Measurements from ENCODE around the gene MGME1. TPM values are rescaled to one million over a fixed set of nuclear protein-coding genes. Genes with fewer than 3 reads are reported as not detected.

MGME1 gene
- 10 to 100 TPM; 28.2 to 30.5 TPM for total RNA-seq

GRCh38 chr20:17968366-17969277, at the start of gene MGME1, which contains the start of gene SNX5:
Gene MGME1 (plus strand): TSS chr20:17969018. CDS start chr20:17969860, 842 bp downstream.
Gene SNX5 (minus strand): TSS chr20:17968794. CDS start chr20:17968425, 369 bp downstream.
- DNase-seq: peak; percentile 100
- Mint-ChIP-seq H3K27ac (peak within 1 kb of the TSS; percentile 99), H3K9me3 (no peaks in the 10 kb centered on the region), H3K4me3 (peak within 1 kb of the TSS; percentile 92), H3K27me3 (no peaks in the 10 kb centered on the region), H3K36me3 (ENCODE audit: low read depth) (peaks cover 80% of the 10 kb centered on the region), H3K4me1 (ENCODE audit: low read depth) (peaks cover 37% of the 10 kb centered on the region)
- POLR2A ChIA-PET: interaction anchor here (0.5 to 4.4 kb wide), 13 partner anchors 10 to 539 kb away, joined by 3 to 36 read pairs (median 6); partner anchors contain the start of genes KAT14, PET117 and SEC23B
- CTCF ChIA-PET: interaction anchor here (1.4 to 4.0 kb wide), 3 partner anchors 24 to 286 kb away, joined by 4 to 10 read pairs (median 5); partner anchors contain the start of gene RRBP1
- TF ChIP-seq CTCF (IDR thresholded peaks at IDR 0.05): no peak
- intact Hi-C loops (cut with micrococcal nuclease): loop anchor here (2.0 kb wide), 1 partner anchor 24 kb away; no protein-coding TSS in a partner anchor
- peak; percentile 92 for ATAC-seq

- no peaks in the 10 kb centered on the region for H3K36me3 Mint-ChIP-seq (ENCODE audit: low read depth)
- CTCF ChIA-PET: interaction anchor here (0.9 kb wide), 1 partner anchor 414 kb away, joined by 3 read pairs; no protein-coding TSS in a partner anchor
- no peak for TF ChIP-seq CTCF (IDR thresholded peaks at IDR 0.05)
- DNase-seq (no peak), ATAC-seq (no peak)
- H3K27ac Mint-ChIP-seq: no peak overlapping the region
- POLR2A ChIA-PET: no interaction called here
- no peaks in the 10 kb centered on the region for H3K4me1 Mint-ChIP-seq (ENCODE audit: low read depth)
- no peak overlapping the region for H3K4me3 Mint-ChIP-seq
- no peaks in the 10 kb centered on the region for H3K9me3 Mint-ChIP-seq
- H3K27me3 Mint-ChIP-seq: peaks cover 4% of the 10 kb centered on the region
- intact Hi-C loops (cut with micrococcal nuclease): no loop called here
Measured at GRCh38 chr20:17919149-17919548, 49.7 kb upstream of the MGME1 start.

- H3K4me1 Mint-ChIP-seq (ENCODE audit: low read depth): no peaks in the 10 kb centered on the region
- intact Hi-C loops (cut with micrococcal nuclease): no loop called here
- no peaks in the 10 kb centered on the region for H3K36me3 Mint-ChIP-seq (ENCODE audit: low read depth)
- no peaks in the 10 kb centered on the region for H3K9me3 Mint-ChIP-seq
- no peak overlapping the region for H3K27ac Mint-ChIP-seq
- POLR2A ChIA-PET: no interaction called here
- CTCF ChIA-PET: no interaction called here
- H3K27me3 Mint-ChIP-seq: peaks cover 4% of the 10 kb centered on the region
- ATAC-seq (no peak), DNase-seq (no peak)
- H3K4me3 Mint-ChIP-seq: no peak overlapping the region
- no peak for TF ChIP-seq CTCF (IDR thresholded peaks at IDR 0.05)
Measured at GRCh38 chr20:17921774-17922173, 47.0 kb upstream of the MGME1 start.

GRCh38 chr20:17925141-17925939, 43.5 kb upstream of the MGME1 start:
- intact Hi-C loops (cut with micrococcal nuclease): no loop called here
- Mint-ChIP-seq H3K27ac (no peak overlapping the region), H3K4me3 (no peak overlapping the region), H3K4me1 (ENCODE audit: low read depth) (no peaks in the 10 kb centered on the region), H3K9me3 (no peaks in the 10 kb centered on the region), H3K27me3 (peaks cover 3% of the 10 kb centered on the region), H3K36me3 (ENCODE audit: low read depth) (no peaks in the 10 kb centered on the region)
- ChIA-PET CTCF (no interaction called here), POLR2A (no interaction called here)
- no peak for DNase-seq
- no peak for ATAC-seq
- TF ChIP-seq CTCF (IDR thresholded peaks at IDR 0.05): no peak
